SK-N-SH (cell line): ENCODE measurements around the gene NFIX. TPM values are rescaled to one million over a fixed set of nuclear protein-coding genes. Genes with fewer than 3 reads are reported as not detected.

Experiments used
- CTCF ChIA-PET: fragments of 300-600, 350-600 bp; formaldehyde crosslinking; extraction: SDS; loops from one replicate; lab custom pipeline; 2021; lab: Yijun Ruan, JAX
- POLR2A ChIA-PET: fragments of 350-600 bp; sonication (Branson Sonifier 250); formaldehyde crosslinking; extraction: SDS; loops from one replicate; lab custom pipeline; 2020; ENCODE audit warnings: antibody characterized with exemption, inconsistent platforms; lab: Yijun Ruan, JAX
- DNase-seq: peaks from one replicate; pipeline ENCODE4 v3.0.0; 2012
- H2AFZ ChIP-seq: fragments of 200-600 bp; sonication (generic); 2 replicates; pipeline ENCODE4 v1.8.1; 2016; ENCODE audit warnings: antibody characterized with exemption, mild to moderate bottlenecking, low read depth
- H3F3A ChIP-seq: fragments of 200-600 bp; sonication (generic); replicated peaks from 2 replicates; pipeline ENCODE3; 2016; ENCODE audit warnings: antibody characterized with exemption, mild to moderate bottlenecking; ENCODE audit not compliant: insufficient read depth
- H3K27ac ChIP-seq, 2 experiments: fragments of 200-500 bp in 1 of 2; fragments of 200-600 bp in 1 of 2; sonication (Bioruptor generic) in 1 of 2; sonication (generic), shearing (Covaris generic) in 1 of 2; 2 replicates each; pipeline versions ENCODE4 v1.5.1 to v1.6.1; 2014 to 2016; ENCODE audit warnings: low read depth in 2 of 2, inconsistent platforms in 1 of 2, low read length in 1 of 2, mild to moderate bottlenecking in 1 of 2, mixed read lengths in 1 of 2
- H3K27me3 ChIP-seq: fragments of 200-600 bp; sonication (generic), shearing (Covaris generic); 2 replicates; pipeline ENCODE4 v1.6.1; 2016; ENCODE audit warnings: mixed run types; ENCODE audit not compliant: insufficient read depth
- H3K36me3 ChIP-seq, 2 experiments: fragments of 200-500 bp in 1 of 2; fragments of 200-600 bp in 1 of 2; sonication (Bioruptor generic) in 1 of 2; sonication (generic) in 1 of 2; replicated peaks in 1 of 2; 2 replicates each; pipeline versions ENCODE3 to v1.5.1; 2014 to 2016; ENCODE audit warnings: low read length in 1 of 2, mild to moderate bottlenecking in 1 of 2; ENCODE audit not compliant: insufficient read depth in 2 of 2, control insufficient read depth in 1 of 2
- H3K4me1 ChIP-seq, 2 experiments: fragments of 200-500 bp in 1 of 2; fragments of 200-600 bp in 1 of 2; sonication (Bioruptor generic) in 1 of 2; sonication (generic), shearing (Covaris generic) in 1 of 2; 2 replicates each; pipeline versions ENCODE4 v1.5.1 to v1.6.1; 2014 to 2016; ENCODE audit warnings: low read depth in 1 of 2, low read length in 1 of 2, mixed run types in 1 of 2; ENCODE audit not compliant: insufficient read depth in 2 of 2, control insufficient read depth in 1 of 2
- H3K4me2 ChIP-seq: fragments of 200-600 bp; sonication (generic), shearing (Covaris generic); 2 replicates; pipeline ENCODE4 v1.6.1; 2017; ENCODE audit warnings: mixed run types
- H3K4me3 ChIP-seq, 2 experiments: fragments of 200-500 bp in 1 of 2; fragments of 200-600 bp in 1 of 2; sonication (Bioruptor generic) in 1 of 2; sonication (generic), shearing (Covaris generic) in 1 of 2; 2 replicates each; pipeline versions ENCODE4 v1.5.1 to v1.8.1; 2014 to 2016; ENCODE audit warnings: low read depth in 2 of 2, inconsistent platforms in 1 of 2, low read length in 1 of 2, mild to moderate bottlenecking in 1 of 2, mixed read lengths in 1 of 2, moderate library complexity in 1 of 2
- H3K79me2 ChIP-seq: fragments of 200-600 bp; sonication (generic); 2 replicates; pipeline ENCODE4 v1.8.1; 2017; ENCODE audit warnings: mild to moderate bottlenecking; ENCODE audit not compliant: insufficient read depth
- H3K9ac ChIP-seq: fragments of 200-600 bp; sonication (generic); 2 replicates; pipeline ENCODE4 v1.6.1; 2017; ENCODE audit warnings: mixed run types
- H3K9me2 ChIP-seq: fragments of 200-600 bp; sonication (generic); 2 replicates; pipeline ENCODE4 v1.6.1; 2017; ENCODE audit warnings: mixed run types
- H3K9me3 ChIP-seq: fragments of 200-600 bp; sonication (generic); 2 replicates; pipeline ENCODE4 v1.6.1; 2017; ENCODE audit warnings: mixed run types, mild to moderate bottlenecking, moderate library complexity
- H4K20me1 ChIP-seq: fragments of 200-600 bp; sonication (generic); 2 replicates; pipeline ENCODE4 v1.6.1; 2017; ENCODE audit warnings: mild to moderate bottlenecking, mixed run types; ENCODE audit not compliant: insufficient read depth
- CHD2 ChIP-seq: fragments of 150-350 bp; IDR thresholded peaks from 2 replicates; pipeline ENCODE4 v1.6.1; 2018; ENCODE audit warnings: low read length; ENCODE audit not compliant: partially characterized antibody
- ELF1 ChIP-seq: IDR thresholded peaks from 2 replicates; pipeline ENCODE4 v1.4.0; 2012
- EZH2phosphoT487 ChIP-seq: fragments of 200-600 bp; sonication (generic); IDR thresholded peaks from 2 replicates; pipeline ENCODE4 v1.6.1; 2017; ENCODE audit warnings: low read depth, mixed run types, mild to moderate bottlenecking, antibody characterized with exemption, moderate library complexity, borderline replicate concordance
- GABPA ChIP-seq: IDR thresholded peaks from 2 replicates; pipeline ENCODE4 v1.4.0; 2012; ENCODE audit warnings: low read depth, mild to moderate bottlenecking
- GATA2 ChIP-seq: sonication (generic); formaldehyde crosslinking; IDR thresholded peaks from 2 replicates; pipeline ENCODE4 v1.5.0; 2020; ENCODE audit warnings: mild to moderate bottlenecking, missing genetic modification reagents
- MXI1 ChIP-seq: IDR thresholded peaks from 2 replicates; pipeline ENCODE4 v1.6.1; 2012; ENCODE audit warnings: mild to moderate bottlenecking, low read depth, low read length, improper control_type of control experiment
- NFIC ChIP-seq: IDR thresholded peaks from 2 replicates; pipeline ENCODE4 v1.4.0; 2012; ENCODE audit warnings: borderline replicate concordance
- RAD21 ChIP-seq: IDR thresholded peaks from 2 replicates; pipeline ENCODE4 v1.6.1; 2012; ENCODE audit warnings: mild to moderate bottlenecking, low read length
- RCOR1 ChIP-seq: fragments of 150-350 bp; IDR thresholded peaks from 2 replicates; pipeline ENCODE4 v1.6.1; 2017; ENCODE audit warnings: antibody characterized with exemption, low read length
- SMC3 ChIP-seq: IDR thresholded peaks from 2 replicates; pipeline ENCODE4 v1.6.1; 2012; ENCODE audit warnings: low read depth, low read length, improper control_type of control experiment
- TAF1 ChIP-seq: IDR thresholded peaks from 2 replicates; pipeline ENCODE4 v1.6.1; 2012; ENCODE audit warnings: low read depth, mild to moderate bottlenecking, low read length, moderate library complexity, borderline replicate concordance
- YY1 ChIP-seq: IDR thresholded peaks from 2 replicates; pipeline ENCODE4 v1.4.0; 2012; ENCODE audit warnings: low read depth, mild to moderate bottlenecking
- WGBS: methylation state at CpG from one replicate; pipeline ENCODE4 v1.1.6; 2017; ENCODE audit warnings: low lambda C conversion rate; 5-methylcytosine and 5-hydroxymethylcytosine counted together
- polyA plus RNA-seq, 3 experiments: library from polyadenylated mRNA; depleted of rRNA; stranded (reverse); fragments of >200 nt; gene quantifications; 2 replicates each; pipeline ENCODE4 v1.2.3, GENCODE V29; 2012
- TF ChIP-seq, protein P1 (sequence below): IDR thresholded peaks from 2 replicates; pipeline ENCODE4 v1.4.0; 2012; ENCODE audit warnings: low read depth, borderline replicate concordance
- TF ChIP-seq, protein P2 (sequence below): IDR thresholded peaks from 2 replicates; pipeline ENCODE4 v1.4.0; 2012; ENCODE audit warnings: low read depth
- TF ChIP-seq, protein P3 (sequence below): IDR thresholded peaks from 2 replicates; pipeline ENCODE4 v1.4.0; 2012; ENCODE audit warnings: low read depth, borderline replicate concordance
- TF ChIP-seq, protein P4 (sequence below): IDR thresholded peaks from 2 replicates; pipeline ENCODE4 v1.6.1; 2012; ENCODE audit warnings: mild to moderate bottlenecking, low read depth, low read length, moderate library complexity

NFIX gene
- polyA plus RNA-seq, 1 of the 3 experiments (the other 2 are of a cell fraction): 14.8 TPM

DNA sequence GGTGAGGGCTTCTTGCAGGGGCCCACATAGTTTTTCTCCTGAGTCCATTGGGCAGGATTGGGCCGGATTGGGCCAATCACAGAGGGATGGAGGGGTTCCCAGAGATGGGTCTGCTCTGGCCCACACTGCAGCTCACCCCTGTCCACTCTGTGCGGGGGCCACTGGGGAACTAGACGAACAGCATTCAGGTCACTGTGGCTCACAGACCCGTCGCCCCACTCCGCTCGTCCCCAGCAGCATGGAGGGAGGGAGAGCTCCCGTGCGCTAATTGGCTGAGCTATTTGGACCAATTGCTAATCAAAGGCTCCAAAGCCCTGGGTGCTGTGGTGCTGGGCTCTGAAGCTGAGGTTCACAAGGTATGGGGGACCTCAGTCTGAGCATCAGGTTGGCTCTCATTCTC is 134.1 kb downstream of the NFIX start:
- H3K36me3 ChIP-seq: peaks cover 4 to 10% of the 10 kb centered on the region in 2 experiments
- peaks cover 0 to 15% of the 10 kb centered on the region in 2 experiments; a peak in 2 of 4 replicates for H3K4me1 ChIP-seq
- DNase-seq: no peak
- H2AFZ ChIP-seq: no peak overlapping the region
- no peaks in the 10 kb centered on the region for H3K9me3 ChIP-seq
- ChIA-PET CTCF (interaction anchor here (1.2 to 2.9 kb wide), 5 partner anchors 10 to 164 kb away, joined by 3 to 10 read pairs (median 7); partner anchors contain the start of gene NACC1), POLR2A (no interaction called here)
- H3K9ac ChIP-seq: no peak overlapping the region
- no peaks in the 10 kb centered on the region for H3K27me3 ChIP-seq
- WGBS: 98% methylated on average over 8 of the region's 9 CpGs
- peaks cover 95% of the 10 kb centered on the region for H3K79me2 ChIP-seq
- no peak overlapping the region for H3K4me2 ChIP-seq
- peaks cover 24% of the 10 kb centered on the region for H3F3A ChIP-seq
- peaks cover 96% of the 10 kb centered on the region for H4K20me1 ChIP-seq
- no peak overlapping the region for H3K27ac ChIP-seq
- TF ChIP-seq GATA2 (CRISPR knock-in tag) (no peak), RCOR1 (no peak)
- TF ChIP-seq, protein P1, sequence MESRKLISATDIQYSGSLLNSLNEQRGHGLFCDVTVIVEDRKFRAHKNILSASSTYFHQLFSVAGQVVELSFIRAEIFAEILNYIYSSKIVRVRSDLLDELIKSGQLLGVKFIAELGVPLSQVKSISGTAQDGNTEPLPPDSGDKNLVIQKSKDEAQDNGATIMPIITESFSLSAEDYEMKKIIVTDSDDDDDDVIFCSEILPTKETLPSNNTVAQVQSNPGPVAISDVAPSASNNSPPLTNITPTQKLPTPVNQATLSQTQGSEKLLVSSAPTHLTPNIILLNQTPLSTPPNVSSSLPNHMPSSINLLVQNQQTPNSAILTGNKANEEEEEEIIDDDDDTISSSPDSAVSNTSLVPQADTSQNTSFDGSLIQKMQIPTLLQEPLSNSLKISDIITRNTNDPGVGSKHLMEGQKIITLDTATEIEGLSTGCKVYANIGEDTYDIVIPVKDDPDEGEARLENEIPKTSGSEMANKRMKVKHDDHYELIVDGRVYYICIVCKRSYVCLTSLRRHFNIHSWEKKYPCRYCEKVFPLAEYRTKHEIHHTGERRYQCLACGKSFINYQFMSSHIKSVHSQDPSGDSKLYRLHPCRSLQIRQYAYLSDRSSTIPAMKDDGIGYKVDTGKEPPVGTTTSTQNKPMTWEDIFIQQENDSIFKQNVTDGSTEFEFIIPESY: no peak
- TF ChIP-seq, protein P2, sequence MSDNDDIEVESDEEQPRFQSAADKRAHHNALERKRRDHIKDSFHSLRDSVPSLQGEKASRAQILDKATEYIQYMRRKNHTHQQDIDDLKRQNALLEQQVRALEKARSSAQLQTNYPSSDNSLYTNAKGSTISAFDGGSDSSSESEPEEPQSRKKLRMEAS: no peak
- no peaks in the 10 kb centered on the region for H3K9me2 ChIP-seq
- H3K4me3 ChIP-seq: no peak overlapping the region

DNA sequence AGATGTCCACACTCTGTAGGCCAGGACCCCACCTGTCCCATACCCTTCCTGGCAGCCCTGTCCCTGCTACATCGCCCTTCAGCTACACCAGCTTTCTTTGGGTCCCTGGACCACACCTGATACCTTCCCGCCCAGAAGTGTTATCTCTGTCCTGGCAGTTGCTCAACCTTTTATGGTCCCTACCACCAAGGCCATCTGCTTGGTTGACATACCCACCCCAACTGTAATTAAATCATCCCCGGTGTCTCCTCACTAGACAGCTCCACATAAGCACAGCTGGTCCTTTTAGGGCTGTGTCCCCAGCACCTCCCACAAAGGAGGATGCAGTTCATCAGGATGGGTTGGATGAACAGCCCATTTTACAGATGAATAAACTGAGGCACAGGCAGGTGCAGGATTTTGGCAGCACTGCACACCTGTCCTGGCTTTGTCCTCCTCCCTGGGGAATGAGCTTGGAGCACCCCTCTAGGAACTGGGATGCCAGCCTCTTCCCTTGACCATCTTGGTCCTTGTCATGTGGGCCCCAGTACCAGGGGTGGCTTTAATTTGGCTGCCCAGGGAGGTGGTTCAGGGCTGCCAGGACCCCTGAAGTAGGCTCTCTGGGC is 135.7 kb downstream of the NFIX start:
- H3F3A ChIP-seq: peaks cover 24% of the 10 kb centered on the region
- H2AFZ ChIP-seq: no peak overlapping the region
- H3K4me3 ChIP-seq: no peak overlapping the region
- H3K9ac ChIP-seq: no peak overlapping the region
- peaks cover 4 to 19% of the 10 kb centered on the region in 2 experiments for H3K36me3 ChIP-seq
- 98% methylated on average over 3 of the region's 3 CpGs for WGBS
- no peak overlapping the region for H3K4me2 ChIP-seq
- H3K79me2 ChIP-seq: peaks cover 88% of the 10 kb centered on the region
- H3K4me1 ChIP-seq: peaks cover 0 to 15% of the 10 kb centered on the region in 2 experiments; a peak in 2 of 4 replicates
- ChIA-PET POLR2A (no interaction called here), CTCF (interaction anchor here (1.0 to 1.3 kb wide), 4 partner anchors 14 to 166 kb away, joined by 3 read pairs; no protein-coding TSS in a partner anchor)
- H3K9me3 ChIP-seq: no peaks in the 10 kb centered on the region
- DNase-seq: no peak
- no peaks in the 10 kb centered on the region for H3K27me3 ChIP-seq
- TF ChIP-seq ELF1: no peak
- TF ChIP-seq YY1: no peak
- TF ChIP-seq CHD2: no peak
- TF ChIP-seq, protein P3, sequence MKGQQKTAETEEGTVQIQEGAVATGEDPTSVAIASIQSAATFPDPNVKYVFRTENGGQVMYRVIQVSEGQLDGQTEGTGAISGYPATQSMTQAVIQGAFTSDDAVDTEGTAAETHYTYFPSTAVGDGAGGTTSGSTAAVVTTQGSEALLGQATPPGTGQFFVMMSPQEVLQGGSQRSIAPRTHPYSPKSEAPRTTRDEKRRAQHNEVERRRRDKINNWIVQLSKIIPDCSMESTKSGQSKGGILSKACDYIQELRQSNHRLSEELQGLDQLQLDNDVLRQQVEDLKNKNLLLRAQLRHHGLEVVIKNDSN: no peak
- no peak for TF ChIP-seq RAD21
- TF ChIP-seq GABPA: no peak
- TF ChIP-seq EZH2phosphoT487: no peak
- no peak for TF ChIP-seq NFIC
- TF ChIP-seq, protein P4, sequence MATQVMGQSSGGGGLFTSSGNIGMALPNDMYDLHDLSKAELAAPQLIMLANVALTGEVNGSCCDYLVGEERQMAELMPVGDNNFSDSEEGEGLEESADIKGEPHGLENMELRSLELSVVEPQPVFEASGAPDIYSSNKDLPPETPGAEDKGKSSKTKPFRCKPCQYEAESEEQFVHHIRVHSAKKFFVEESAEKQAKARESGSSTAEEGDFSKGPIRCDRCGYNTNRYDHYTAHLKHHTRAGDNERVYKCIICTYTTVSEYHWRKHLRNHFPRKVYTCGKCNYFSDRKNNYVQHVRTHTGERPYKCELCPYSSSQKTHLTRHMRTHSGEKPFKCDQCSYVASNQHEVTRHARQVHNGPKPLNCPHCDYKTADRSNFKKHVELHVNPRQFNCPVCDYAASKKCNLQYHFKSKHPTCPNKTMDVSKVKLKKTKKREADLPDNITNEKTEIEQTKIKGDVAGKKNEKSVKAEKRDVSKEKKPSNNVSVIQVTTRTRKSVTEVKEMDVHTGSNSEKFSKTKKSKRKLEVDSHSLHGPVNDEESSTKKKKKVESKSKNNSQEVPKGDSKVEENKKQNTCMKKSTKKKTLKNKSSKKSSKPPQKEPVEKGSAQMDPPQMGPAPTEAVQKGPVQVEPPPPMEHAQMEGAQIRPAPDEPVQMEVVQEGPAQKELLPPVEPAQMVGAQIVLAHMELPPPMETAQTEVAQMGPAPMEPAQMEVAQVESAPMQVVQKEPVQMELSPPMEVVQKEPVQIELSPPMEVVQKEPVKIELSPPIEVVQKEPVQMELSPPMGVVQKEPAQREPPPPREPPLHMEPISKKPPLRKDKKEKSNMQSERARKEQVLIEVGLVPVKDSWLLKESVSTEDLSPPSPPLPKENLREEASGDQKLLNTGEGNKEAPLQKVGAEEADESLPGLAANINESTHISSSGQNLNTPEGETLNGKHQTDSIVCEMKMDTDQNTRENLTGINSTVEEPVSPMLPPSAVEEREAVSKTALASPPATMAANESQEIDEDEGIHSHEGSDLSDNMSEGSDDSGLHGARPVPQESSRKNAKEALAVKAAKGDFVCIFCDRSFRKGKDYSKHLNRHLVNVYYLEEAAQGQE: no peak
- no peak for TF ChIP-seq TAF1
- no peak for TF ChIP-seq SMC3
- no peak for TF ChIP-seq MXI1
- TF ChIP-seq, protein P1: no peak
- peak overlapping the region in 1 of 2 experiments; percentile 59; a peak in 1 of 4 replicates for H3K27ac ChIP-seq
- H3K9me2 ChIP-seq: no peaks in the 10 kb centered on the region
- peaks cover 89% of the 10 kb centered on the region for H4K20me1 ChIP-seq
